Renal pelvis (tissue), 4 donors: Measurements from ENCODE around the gene CHST9. TPM values are rescaled to one million over a fixed set of nuclear protein-coding genes. Genes with fewer than 3 reads are reported as not detected.
"Not testable (repeated sequence)": the region's sequence is repeated elsewhere in the genome, so short reads cannot be mapped to it uniquely, and the experiment has no call there.

Experiments
- DNase-seq: peaks from one replicate; pipeline ENCODE4 v3.0.0-alpha.2; 2013
- polyA plus RNA-seq, 3 donors: library from polyadenylated mRNA; unstranded; fragments of 120-200 nt; gene quantifications; one replicate each; pipeline ENCODE4 v1.2.1, GENCODE V29; 2013; ENCODE audit not compliant: insufficient read length in 3 of 3

The CHST9 gene
- polyA plus RNA-seq, 3 donors, result 2.9 to 3.7 (median 3.3) TPM

DNA sequence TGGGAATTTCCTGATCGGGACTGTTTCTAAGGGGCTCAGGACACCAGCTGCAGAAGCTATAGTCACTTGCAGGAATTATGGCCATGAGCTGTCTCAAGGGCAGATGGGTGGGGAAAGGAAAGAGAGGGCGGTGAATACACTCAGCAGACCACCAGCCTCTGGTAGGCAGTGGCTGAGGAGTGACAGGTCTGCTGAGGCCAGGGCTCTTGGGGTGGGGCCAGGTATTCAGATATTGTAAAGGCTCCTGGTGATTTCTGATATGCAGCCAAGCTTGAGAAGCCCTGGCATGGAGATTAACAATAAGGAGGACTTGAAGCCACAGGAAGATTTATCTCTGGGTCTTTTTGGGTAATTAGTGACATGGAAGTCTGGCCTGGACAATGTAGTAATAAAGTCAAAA, 174.3 kb downstream of the CHST9 start:
- DNase-seq, result no peak

DNA sequence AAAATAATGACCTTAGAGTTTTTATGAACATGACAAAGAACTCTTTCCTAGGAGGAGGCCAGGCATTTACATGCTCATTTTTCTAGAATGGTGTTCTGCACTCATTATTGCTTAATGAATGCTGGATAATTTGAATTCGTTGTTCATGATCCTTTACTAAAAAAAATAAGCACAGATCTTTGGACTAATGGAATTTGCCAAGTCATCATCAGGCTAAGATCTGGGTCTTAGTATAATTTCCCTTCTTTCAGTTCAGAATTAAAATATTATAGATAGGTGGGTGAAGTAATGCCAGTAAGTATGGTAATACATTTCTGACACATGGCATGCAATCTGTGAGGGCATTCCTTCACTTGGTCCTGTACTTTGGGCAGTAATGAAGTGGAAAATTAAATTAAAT, 175.8 kb downstream of the CHST9 start:
- no peak for DNase-seq

GRCh38 chr18:27008575-27008974, 176.5 kb downstream of the CHST9 start:
- DNase-seq, result no peak

DNA sequence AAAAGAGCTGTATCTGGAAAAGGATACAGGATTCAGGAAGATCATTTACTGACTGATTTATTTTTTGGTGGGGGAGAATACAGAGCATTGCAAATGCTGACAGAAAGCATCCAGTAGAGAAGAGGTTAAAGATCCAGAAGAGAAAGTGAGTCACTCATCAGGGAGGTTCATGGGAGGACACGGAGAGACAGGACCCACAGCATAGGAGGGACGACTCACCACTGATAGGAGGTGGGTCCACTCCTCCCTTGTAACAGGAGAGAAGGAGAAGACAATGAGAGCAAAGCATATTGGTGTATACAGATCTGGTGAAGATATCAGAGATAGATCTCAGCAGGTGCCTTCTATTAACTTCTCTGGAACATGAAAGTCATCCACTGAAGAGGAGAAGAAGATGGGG, 177.2 kb downstream of the CHST9 start:
- DNase-seq, result no peak

GRCh38 chr18:27005589-27005988, 179.5 kb downstream of the CHST9 start:
- DNase-seq, result no peak

- DNase-seq, result peak; percentile 26
Observed at GRCh38 chr18:27004056-27004829, 180.9 kb downstream of the CHST9 start.

GRCh38 chr18:26999797-27000196, 185.3 kb downstream of the CHST9 start:
- DNase-seq, result no peak

GRCh38 chr18:26993568-26993967, 191.5 kb downstream of the CHST9 start:
- no peak for DNase-seq

GRCh38 chr18:26992926-26993325, 192.2 kb downstream of the CHST9 start:
- DNase-seq, result no peak

- no peak for DNase-seq
Observed at GRCh38 chr18:26989842-26990241, 195.3 kb downstream of the CHST9 start.

- DNase-seq, result no peak
Observed at GRCh38 chr18:26981360-26982082, 203.6 kb downstream of the CHST9 start.

- DNase-seq, result no peak
Observed at GRCh38 chr18:26978812-26979341, 206.2 kb downstream of the CHST9 start.

DNA sequence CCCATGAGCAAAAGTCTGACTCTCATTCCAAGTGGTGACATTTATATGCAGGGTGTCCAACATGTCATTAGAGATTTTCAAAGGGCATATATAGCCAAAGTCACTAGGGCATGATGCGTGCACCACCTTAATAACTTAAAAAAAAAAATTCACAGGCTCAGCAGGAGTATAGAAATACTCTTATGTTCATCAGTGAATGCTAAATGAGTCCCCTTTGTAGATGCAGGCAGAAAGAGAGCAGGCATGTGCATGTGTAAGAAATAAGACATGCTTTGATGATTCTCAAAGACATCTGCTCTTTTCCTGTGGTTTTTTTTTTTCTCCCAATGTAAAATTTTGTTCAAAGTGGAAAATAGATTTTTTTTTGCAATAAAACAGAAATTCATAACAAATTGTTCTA, 207.3 kb downstream of the CHST9 start:
- DNase-seq, result no peak

GRCh38 chr18:26976206-26976605, 208.9 kb downstream of the CHST9 start:
- DNase-seq, result no peak

- DNase-seq, result not testable (repeated sequence)
Observed at GRCh38 chr18:26972549-26972948, 212.6 kb downstream of the CHST9 start.

DNA sequence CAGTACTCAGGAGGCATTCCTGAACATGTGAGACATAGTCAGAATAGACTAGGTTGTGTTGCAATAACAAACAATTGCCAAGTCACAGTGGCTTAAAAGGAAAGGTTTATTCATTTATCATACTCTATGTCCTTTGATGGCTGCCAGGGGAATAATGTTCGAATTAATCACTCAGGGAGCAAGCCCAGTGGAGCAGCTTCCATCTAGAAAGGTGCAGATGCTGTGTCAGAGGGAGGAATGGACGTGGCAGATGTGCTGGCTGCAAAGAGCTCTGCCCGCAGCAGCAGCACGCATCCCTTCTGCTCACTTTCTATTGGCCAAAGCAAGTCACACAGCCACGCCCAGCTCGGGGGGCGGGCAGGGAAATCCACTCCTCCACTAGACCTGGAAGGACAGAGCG, 213.7 kb downstream of the CHST9 start:
- DNase-seq, result no peak

DNA sequence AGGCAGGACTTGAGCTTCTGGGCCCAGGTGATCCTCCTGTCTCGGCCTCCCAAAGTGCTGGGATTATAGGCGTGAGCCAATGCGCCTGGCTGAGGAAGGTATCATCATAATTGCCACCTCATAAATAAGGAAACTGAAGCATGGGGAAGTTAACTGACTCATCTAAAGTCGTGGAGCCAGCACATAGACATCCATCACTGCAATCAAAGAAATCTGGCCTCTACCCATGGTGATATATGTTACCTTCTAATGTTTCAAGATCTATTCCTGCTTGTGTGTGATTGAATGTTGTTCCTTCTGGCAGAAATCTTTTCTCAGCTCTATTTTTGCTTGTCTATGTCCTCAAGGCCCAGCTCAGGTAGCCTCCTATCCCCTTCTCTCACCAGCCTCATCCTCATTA, 214.5 kb downstream of the CHST9 start:
- no peak for DNase-seq

DNA sequence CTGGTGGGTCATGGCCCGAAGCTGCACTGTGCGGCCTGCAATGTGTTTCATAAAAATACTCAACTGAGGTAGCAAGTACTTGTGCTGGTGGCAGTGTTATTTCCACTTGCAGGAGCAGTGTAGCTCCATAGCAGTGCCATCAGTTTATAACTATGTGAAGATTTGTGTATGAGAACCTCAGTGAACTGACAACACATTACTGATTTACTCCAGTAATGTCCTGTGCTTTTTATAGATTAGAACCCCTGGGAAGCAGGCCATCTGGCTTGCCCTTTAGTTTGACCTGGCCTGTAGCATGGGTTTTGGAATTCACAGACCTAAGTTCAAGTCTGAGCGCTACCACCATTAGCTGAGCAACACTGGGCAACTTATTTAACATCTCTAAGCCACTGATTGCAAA, 219.9 kb downstream of the CHST9 start:
- DNase-seq, result no peak

DNA sequence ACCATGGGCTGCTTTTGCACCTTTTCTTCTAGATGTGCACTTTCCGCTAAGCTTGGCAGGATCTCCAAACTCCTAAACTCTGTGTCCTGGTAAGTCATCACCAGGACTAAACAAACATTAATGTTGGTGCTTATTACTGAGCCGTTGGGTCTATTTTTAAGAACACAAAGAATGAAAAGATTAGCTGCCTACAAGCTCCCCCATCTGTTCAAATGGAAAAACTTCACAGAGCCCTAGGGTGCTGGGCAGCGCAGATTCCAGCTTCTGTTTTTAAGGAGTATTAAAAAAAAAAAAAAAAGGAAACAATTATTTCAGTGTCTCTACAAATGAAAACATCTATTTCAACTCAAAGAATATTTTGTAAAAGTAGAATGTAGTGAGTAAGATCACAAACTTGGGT, 221.8 kb downstream of the CHST9 start:
- no peak for DNase-seq

DNA sequence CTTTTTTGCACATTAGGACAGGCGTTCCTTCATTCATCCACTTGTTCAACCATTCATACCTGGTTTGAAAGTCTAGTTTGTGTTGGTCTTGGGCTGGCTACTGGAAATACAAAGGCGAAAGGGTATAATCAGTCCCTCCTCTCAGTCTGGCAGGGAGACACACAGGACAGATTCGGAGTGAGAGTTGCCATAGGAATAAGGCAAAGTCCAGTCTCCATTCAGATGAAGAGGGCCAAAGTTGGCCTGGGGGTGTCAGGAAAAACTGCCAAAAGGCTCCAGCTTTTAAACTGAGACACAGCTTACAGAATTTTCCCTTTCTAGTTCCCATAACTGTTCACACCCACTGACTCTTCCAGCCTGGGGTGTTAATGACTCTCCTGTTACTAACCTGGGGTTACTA, 223.3 kb downstream of the CHST9 start:
- DNase-seq, result no peak

DNA sequence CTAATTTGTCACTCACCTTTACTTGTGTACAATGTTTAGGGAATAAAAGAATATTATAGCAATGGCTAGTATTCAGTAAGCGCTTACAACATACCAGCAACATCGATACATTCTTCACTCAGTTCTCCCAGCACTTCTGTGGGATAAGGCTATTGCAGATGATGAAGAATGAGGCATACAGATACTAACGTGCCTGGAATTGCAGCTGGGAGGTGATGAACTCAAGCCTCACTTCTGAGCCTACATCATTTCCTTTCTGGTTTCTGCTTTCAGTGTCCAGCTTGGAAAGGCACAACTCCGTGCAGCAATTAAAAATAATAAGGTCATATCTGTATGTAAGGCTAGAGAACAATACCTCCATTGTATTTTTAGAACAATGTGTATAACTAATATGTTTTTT, 224.2 kb downstream of the CHST9 start:
- no peak for DNase-seq

- DNase-seq, result no peak
Observed at GRCh38 chr18:26956863-26957262, 228.2 kb downstream of the CHST9 start.

DNA sequence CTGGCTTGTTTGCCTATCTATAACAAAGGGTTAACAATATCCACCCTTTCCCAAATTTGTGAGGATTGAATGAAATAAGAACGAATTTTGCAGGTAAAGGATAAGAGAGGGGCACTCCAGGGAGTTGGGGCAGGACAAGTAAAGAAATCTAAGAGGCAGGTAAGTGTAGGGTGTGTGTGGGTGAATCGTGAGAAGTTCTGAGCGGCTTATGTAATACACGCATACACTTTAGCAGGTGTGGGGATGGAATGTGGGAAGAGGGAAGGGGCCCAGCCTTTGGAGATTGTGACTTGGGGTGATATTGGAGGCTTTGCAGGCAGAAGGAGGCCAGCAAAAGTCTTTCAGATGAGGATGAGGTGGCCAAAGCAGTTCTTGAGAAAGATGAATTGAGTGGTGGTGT, 236.4 kb downstream of the CHST9 start:
- no peak for DNase-seq
